Lower leg skin (tissue), 3 donors: ENCODE measurements around the gene GSE1.

Experiments used
- CTCF ChIP-seq, 3 donors: fragments of 450-650 bp; IDR thresholded peaks; one replicate each; pipeline ENCODE4 v1.5.1; 2016; ENCODE audit warnings: antibody characterized with exemption in 3 of 3, mild to moderate bottlenecking in 3 of 3, moderate library complexity in 2 of 3
- POLR2A ChIP-seq, 2 donors: fragments of 450-650 bp; IDR thresholded peaks; one replicate each; pipeline ENCODE4 v1.6.1; 2016 to 2017; ENCODE audit warnings: antibody characterized with exemption in 2 of 2, mild to moderate bottlenecking in 1 of 2, moderate library complexity in 1 of 2

GRCh38 chr16:85570735-85571562 is 42.2 kb upstream of the GSE1 start:
- no peak for TF ChIP-seq CTCF (IDR thresholded peaks at IDR 0.05)
- TF ChIP-seq POLR2A (IDR thresholded peaks at IDR 0.05): no peak
